ENCODE measurements around the gene PDGFRB. TPM values are rescaled to one million over a fixed set of nuclear protein-coding genes. Genes with fewer than 3 reads are reported as not detected.

PDGFRB gene
- total RNA-seq, 1 experiment from 2014 or later, result 0.63 TPM

- TF ChIP-seq CTCF (IDR thresholded peaks at IDR 0.05; ENCODE audit: unreplicated experiment), result no peak
- Mint-ChIP-seq H3K4me3 (ENCODE audit: unreplicated experiment) (no peak overlapping the region), H3K36me3 (ENCODE audit: insufficient read depth, unreplicated experiment) (peaks cover 5% of the 10 kb centered on the region), H3K9me3 (ENCODE audit: unreplicated experiment) (no peaks in the 10 kb centered on the region), H3K27ac (ENCODE audit: low read depth, unreplicated experiment) (no peak overlapping the region), H3K4me1 (ENCODE audit: insufficient read depth, unreplicated experiment) (no peaks in the 10 kb centered on the region), H3K27me3 (ENCODE audit: insufficient read depth, unreplicated experiment) (no peaks in the 10 kb centered on the region)
- BruUV-seq (replicated peaks), result no TSS peak
- CTCF ChIA-PET, result no interaction called here
- POLR2A ChIA-PET, result no interaction called here
- intact Hi-C loops (cut with micrococcal nuclease), result no loop called here
- DNase-seq (ENCODE audit: unreplicated experiment), result no peak
These were observed 76.6 kb downstream of the PDGFRB start for GRCh38 chr5:150078802-150079689.

- Mint-ChIP-seq H3K27me3 (ENCODE audit: insufficient read depth, unreplicated experiment) (no peaks in the 10 kb centered on the region), H3K9me3 (ENCODE audit: unreplicated experiment) (no peaks in the 10 kb centered on the region), H3K4me1 (ENCODE audit: insufficient read depth, unreplicated experiment) (no peaks in the 10 kb centered on the region), H3K27ac (ENCODE audit: low read depth, unreplicated experiment) (no peak overlapping the region), H3K4me3 (ENCODE audit: unreplicated experiment) (no peak overlapping the region), H3K36me3 (ENCODE audit: insufficient read depth, unreplicated experiment) (peaks cover 5% of the 10 kb centered on the region)
- CTCF ChIA-PET, result interaction anchor here (0.6 kb wide), 1 partner anchor 33 kb away, joined by 3 read pairs; no protein-coding TSS in a partner anchor
- no peak for DNase-seq (ENCODE audit: unreplicated experiment)
- BruUV-seq (replicated peaks), result no TSS peak
- TF ChIP-seq CTCF (IDR thresholded peaks at IDR 0.05; ENCODE audit: unreplicated experiment), result no peak
- intact Hi-C loops (cut with micrococcal nuclease), result no loop called here
- POLR2A ChIA-PET, result no interaction called here
These were observed 77.4 kb downstream of the PDGFRB start for GRCh38 chr5:150077996-150078801.

GRCh38 chr5:150077060-150077459, 78.6 kb downstream of the PDGFRB start:
- no peak for TF ChIP-seq CTCF (IDR thresholded peaks at IDR 0.05; ENCODE audit: unreplicated experiment)
- CTCF ChIA-PET, result interaction anchor here (0.6 to 1.0 kb wide), 3 partner anchors 11 to 46 kb away, joined by 3 to 5 read pairs (median 3); no protein-coding TSS in a partner anchor
- peaks cover 5% of the 10 kb centered on the region for H3K36me3 Mint-ChIP-seq (ENCODE audit: insufficient read depth, unreplicated experiment)
- BruUV-seq (replicated peaks), result no TSS peak
- H3K4me1 Mint-ChIP-seq (ENCODE audit: insufficient read depth, unreplicated experiment), result no peaks in the 10 kb centered on the region
- no peaks in the 10 kb centered on the region for H3K27me3 Mint-ChIP-seq (ENCODE audit: insufficient read depth, unreplicated experiment)
- H3K27ac Mint-ChIP-seq (ENCODE audit: low read depth, unreplicated experiment), result no peak overlapping the region
- POLR2A ChIA-PET, result interaction anchor here (1.1 kb wide), 1 partner anchor 41 kb away, joined by 4 read pairs; no protein-coding TSS in a partner anchor
- no peak for DNase-seq (ENCODE audit: unreplicated experiment)
- no peak overlapping the region for H3K4me3 Mint-ChIP-seq (ENCODE audit: unreplicated experiment)
- no peaks in the 10 kb centered on the region for H3K9me3 Mint-ChIP-seq (ENCODE audit: unreplicated experiment)
- intact Hi-C loops (cut with micrococcal nuclease), result no loop called here

- no peak for DNase-seq (ENCODE audit: unreplicated experiment)
- intact Hi-C loops (cut with micrococcal nuclease), result no loop called here
- no peaks in the 10 kb centered on the region for H3K27me3 Mint-ChIP-seq (ENCODE audit: insufficient read depth, unreplicated experiment)
- POLR2A ChIA-PET, result interaction anchor here (0.7 to 1.2 kb wide), 2 partner anchors 22 to 36 kb away, joined by 3 read pairs; no protein-coding TSS in a partner anchor
- no peaks in the 10 kb centered on the region for H3K4me1 Mint-ChIP-seq (ENCODE audit: insufficient read depth, unreplicated experiment)
- no TSS peak for BruUV-seq (replicated peaks)
- TF ChIP-seq CTCF (IDR thresholded peaks at IDR 0.05; ENCODE audit: unreplicated experiment), result no peak
- no peaks in the 10 kb centered on the region for H3K9me3 Mint-ChIP-seq (ENCODE audit: unreplicated experiment)
- peaks cover 5% of the 10 kb centered on the region for H3K36me3 Mint-ChIP-seq (ENCODE audit: insufficient read depth, unreplicated experiment)
- H3K4me3 Mint-ChIP-seq (ENCODE audit: unreplicated experiment), result no peak overlapping the region
- CTCF ChIA-PET, result interaction anchor here (1.2 kb wide), 1 partner anchor 12 kb away, joined by 3 read pairs; no protein-coding TSS in a partner anchor
- H3K27ac Mint-ChIP-seq (ENCODE audit: low read depth, unreplicated experiment), result no peak overlapping the region
These were observed 79.8 kb downstream of the PDGFRB start for GRCh38 chr5:150075806-150076205.

Measured in MCF 10A (cell line).